H9 (cell line): Measurements from ENCODE around the gene DDX25. TPM values are rescaled to one million over a fixed set of nuclear protein-coding genes. Genes with fewer than 3 reads are reported as not detected.

Experiments
- DNase-seq: peaks from one replicate; pipeline ENCODE4 v3.0.0-alpha.2; 2017
- H2AFZ ChIP-seq: one replicate; pipeline ENCODE4 v1.6.1; 2013; ENCODE audit warnings: mild to moderate bottlenecking, low read length, control low read depth, moderate library complexity
- H2AK5ac ChIP-seq: 2 replicates; pipeline ENCODE4 v1.6.1; 2013; ENCODE audit warnings: low read length, control low read depth, mixed read lengths; ENCODE audit not compliant: insufficient read length
- H2BK120ac ChIP-seq: one replicate; pipeline ENCODE4 v1.6.1; 2013; ENCODE audit warnings: low read depth, mild to moderate bottlenecking, low read length, control low read depth, inconsistent platforms; ENCODE audit not compliant: poor library complexity, severe bottlenecking
- H2BK12ac ChIP-seq: 2 replicates; pipeline ENCODE4 v1.6.1; 2013; ENCODE audit warnings: low read length, control low read depth, mixed read lengths, low read depth; ENCODE audit not compliant: insufficient read length
- H2BK15ac ChIP-seq: 2 replicates; pipeline ENCODE4 v1.6.1; 2013; ENCODE audit warnings: low read depth, low read length, control low read depth
- H2BK20ac ChIP-seq: one replicate; pipeline ENCODE4 v1.6.1; 2013; ENCODE audit warnings: low read depth, mild to moderate bottlenecking, low read length, control low read depth, inconsistent platforms; ENCODE audit not compliant: poor library complexity, severe bottlenecking
- H2BK5ac ChIP-seq: 2 replicates; pipeline ENCODE4 v1.6.1; 2013; ENCODE audit warnings: low read length, control low read depth, mixed read lengths; ENCODE audit not compliant: insufficient read length
- H3K14ac ChIP-seq: 2 replicates; pipeline ENCODE4 v1.6.1; 2013; ENCODE audit warnings: low read length, control low read depth; ENCODE audit not compliant: insufficient read depth
- H3K18ac ChIP-seq: 2 replicates; pipeline ENCODE4 v1.6.1; 2013; ENCODE audit warnings: low read depth, mild to moderate bottlenecking, mixed read lengths, low read length, control low read depth; ENCODE audit not compliant: insufficient read length
- H3K23ac ChIP-seq: 2 replicates; pipeline ENCODE4 v1.6.1; 2013; ENCODE audit warnings: low read length, control low read depth, mixed read lengths, low read depth; ENCODE audit not compliant: insufficient read length
- H3K23me2 ChIP-seq: 2 replicates; pipeline ENCODE4 v1.6.1; 2013; ENCODE audit warnings: low read depth, mild to moderate bottlenecking, mixed read lengths, low read length, control low read depth; ENCODE audit not compliant: insufficient read length, poor library complexity, severe bottlenecking
- H3K27ac ChIP-seq: 2 replicates; pipeline ENCODE4 v1.5.1; 2013; ENCODE audit warnings: low read length, control low read depth, mixed read lengths, low read depth; ENCODE audit not compliant: insufficient read length
- H3K27me3 ChIP-seq: 2 replicates; pipeline ENCODE4 v1.6.1; 2013; ENCODE audit warnings: low read length, control low read depth, inconsistent platforms; ENCODE audit not compliant: insufficient read depth
- H3K4ac ChIP-seq: 2 replicates; pipeline ENCODE4 v1.6.1; 2013; ENCODE audit warnings: low read depth, mild to moderate bottlenecking, control low read depth, inconsistent platforms, low read length, moderate library complexity
- H3K4me1 ChIP-seq: 2 replicates; pipeline ENCODE4 v1.6.1; 2013; ENCODE audit warnings: low read length, control low read depth, inconsistent platforms; ENCODE audit not compliant: insufficient read depth
- H3K4me2 ChIP-seq: 2 replicates; pipeline ENCODE4 v1.6.1; 2013; ENCODE audit warnings: low read length, control low read depth, mixed read lengths; ENCODE audit not compliant: insufficient read length, insufficient read depth
- H3K56ac ChIP-seq: 2 replicates; pipeline ENCODE4 v1.6.1; 2013; ENCODE audit warnings: low read depth, mild to moderate bottlenecking, mixed read lengths, low read length, control low read depth; ENCODE audit not compliant: insufficient read length
- H3K79me1 ChIP-seq: 2 replicates; pipeline ENCODE4 v1.6.1; 2013; ENCODE audit warnings: low read depth, mild to moderate bottlenecking, moderate library complexity, low read length, control low read depth, inconsistent platforms; ENCODE audit not compliant: insufficient read depth, poor library complexity, severe bottlenecking
- H3K79me2 ChIP-seq: 2 replicates; pipeline ENCODE4 v1.6.1; 2013; ENCODE audit warnings: low read length, control low read depth, inconsistent platforms; ENCODE audit not compliant: insufficient read depth
- H3K9ac ChIP-seq: 2 replicates; pipeline ENCODE4 v1.6.1; 2013; ENCODE audit warnings: low read length, control low read depth, mixed read lengths; ENCODE audit not compliant: insufficient read length; ENCODE audit errors: extremely low read depth
- H3K9me3 ChIP-seq: one replicate; pipeline ENCODE4 v1.6.1; 2013; ENCODE audit warnings: low read depth, low read length, inconsistent platforms; ENCODE audit not compliant: control insufficient read depth
- H3T11ph ChIP-seq: one replicate; pipeline ENCODE4 v1.6.1; 2013; ENCODE audit warnings: mild to moderate bottlenecking, low read length, control low read depth, inconsistent platforms
- H4K20me1 ChIP-seq: one replicate; pipeline ENCODE4 v1.6.1; 2013; ENCODE audit not compliant: control insufficient read depth, insufficient read length, insufficient read depth
- H4K5ac ChIP-seq: 2 replicates; pipeline ENCODE4 v1.6.1; 2013; ENCODE audit warnings: low read depth, mild to moderate bottlenecking, mixed read lengths, low read length, control low read depth; ENCODE audit not compliant: insufficient read length
- H4K8ac ChIP-seq: replicated peaks from 2 replicates; pipeline ENCODE4 v1.6.1; 2013; ENCODE audit warnings: low read length, control low read depth, mixed read lengths, low read depth; ENCODE audit not compliant: insufficient read length
- H4K91ac ChIP-seq: 2 replicates; pipeline ENCODE4 v1.6.1; 2013; ENCODE audit warnings: low read depth, mild to moderate bottlenecking, moderate library complexity, mixed read lengths, low read length, control low read depth; ENCODE audit not compliant: insufficient read length
- H3K27ac Mint-ChIP-seq, 3 experiments: 2 replicates in 2 of 3; 3 replicates in 1 of 3; pipeline ENCODE4 v1.8.0; 2020 to 2021; ENCODE audit warnings: mixed read lengths in 3 of 3, mild to moderate bottlenecking in 1 of 3, moderate library complexity in 1 of 3
- H3K27me3 Mint-ChIP-seq: 2 replicates; pipeline ENCODE4 v1.8.0; 2021; ENCODE audit warnings: low read depth, mild to moderate bottlenecking, moderate library complexity, mixed read lengths
- H3K36me3 Mint-ChIP-seq, 3 experiments: 2 replicates in 2 of 3; 3 replicates in 1 of 3; pipeline ENCODE4 v1.8.0; 2020 to 2021; ENCODE audit warnings: low read depth in 3 of 3, mixed read lengths in 3 of 3; ENCODE audit not compliant: insufficient read depth in 1 of 3
- H3K4me1 Mint-ChIP-seq, 2 experiments: 2 replicates each; pipeline ENCODE4 v1.8.0; 2020; ENCODE audit warnings: mixed read lengths in 2 of 2
- H3K4me3 Mint-ChIP-seq, 2 experiments: 2 replicates in 1 of 2; 3 replicates in 1 of 2; pipeline ENCODE4 v1.8.0; 2020 to 2021; ENCODE audit warnings: mild to moderate bottlenecking in 2 of 2, mixed read lengths in 2 of 2, moderate library complexity in 1 of 2
- H3K9me3 Mint-ChIP-seq, 2 experiments: 2 replicates in 1 of 2; 3 replicates in 1 of 2; pipeline ENCODE4 v1.8.0; 2020; ENCODE audit warnings: mild to moderate bottlenecking in 2 of 2, mixed read lengths in 2 of 2, moderate library complexity in 1 of 2
- CTCF ChIP-seq: fragments of 200-600 bp; sonication (generic); conservative IDR thresholded peaks from 3 replicates; pipeline ENCODE4 v1.8.0; 2021; ENCODE audit warnings: antibody characterized with exemption, mild to moderate bottlenecking
- WGBS: extraction: QIAGEN DNeasy Blood & Tissue Kit; methylation state at CpG from one replicate; pipeline ENCODE4 v1.1.7; 2013; ENCODE audit warnings: missing lambda C conversion rate, low lambda C conversion rate, mixed read lengths; ENCODE audit not compliant: insufficient read length; ENCODE audit errors: extremely low coverage; 5-methylcytosine and 5-hydroxymethylcytosine counted together
- total RNA-seq: library from RNA; stranded (reverse); gene quantifications from 2 replicates; pipeline ENCODE4 v1.2.1, GENCODE V29; 2021

DDX25 gene
- total RNA-seq, 1 experiment from 2014 or later = 6.9 TPM

DNA sequence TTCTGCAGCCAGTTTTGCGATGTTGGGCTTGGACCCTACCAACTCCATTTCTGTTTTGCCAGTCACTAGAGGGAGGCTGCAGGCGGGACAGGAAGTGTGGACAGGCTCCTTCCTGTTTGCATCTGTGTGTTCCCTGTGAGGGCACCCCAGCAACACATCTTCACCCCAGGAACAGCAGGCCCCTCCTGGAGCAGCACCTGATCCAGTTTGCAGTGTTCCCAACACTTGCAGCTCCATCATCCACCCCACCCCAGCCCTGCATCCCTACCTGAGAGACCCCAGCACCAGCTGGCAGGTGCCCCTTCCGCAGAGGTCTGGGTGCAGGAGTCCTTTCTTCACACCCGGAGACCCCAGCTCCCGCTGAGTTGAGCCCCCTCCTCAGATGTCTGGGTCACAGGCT, 34.1 kb downstream of the DDX25 start:
- no peak overlapping the region for H3K56ac ChIP-seq
- no peak overlapping the region for H3K4ac ChIP-seq
- H2AFZ ChIP-seq = no peak overlapping the region
- no peak overlapping the region for H2BK15ac ChIP-seq
- Mint-ChIP-seq H3K4me3 (no peak overlapping the region), H3K9me3 (no peaks in the 10 kb centered on the region; a peak in 1 of 5 replicates), H3K36me3 (no peaks in the 10 kb centered on the region; a peak in 1 of 7 replicates), H3K4me1 (peaks cover 26 to 27% of the 10 kb centered on the region in 2 experiments), H3K27me3 (no peaks in the 10 kb centered on the region), H3K27ac (peak overlapping the region in 1 of 3 experiments; percentile 41; a peak in 1 of 7 replicates)
- no peaks in the 10 kb centered on the region for H3K27me3 ChIP-seq
- no peak overlapping the region for H3K23ac ChIP-seq
- H3K14ac ChIP-seq = no peak overlapping the region
- H2BK120ac ChIP-seq = no peak overlapping the region
- no peaks in the 10 kb centered on the region for H4K20me1 ChIP-seq
- no peak overlapping the region for H3K9ac ChIP-seq
- H3K79me2 ChIP-seq = no peaks in the 10 kb centered on the region
- DNase-seq = peak; percentile 29
- H3K9me3 ChIP-seq = no peaks in the 10 kb centered on the region
- H4K5ac ChIP-seq = no peak overlapping the region
- no peak overlapping the region for H2BK5ac ChIP-seq
- H2AK5ac ChIP-seq = no peak overlapping the region
- TF ChIP-seq CTCF = no peak
- no peak overlapping the region for H4K8ac ChIP-seq
- H3K23me2 ChIP-seq = no peaks in the 10 kb centered on the region
- H3K79me1 ChIP-seq = no peaks in the 10 kb centered on the region
- no peak overlapping the region for H4K91ac ChIP-seq
- WGBS = no CpG with 5 or more reads among the region's 5 CpGs
- no peak overlapping the region for H3K27ac ChIP-seq
- no peak overlapping the region for H2BK12ac ChIP-seq
- peaks cover 4% of the 10 kb centered on the region; the same call in 1 of the 2 replicates for H3K4me1 ChIP-seq
- peak overlapping the region; percentile 34 for H3K18ac ChIP-seq
- H2BK20ac ChIP-seq = no peak overlapping the region
- H3K4me2 ChIP-seq = no peak overlapping the region
- no peak overlapping the region for H3T11ph ChIP-seq
